Gastroesophageal sphincter (tissue), 4 donors: ENCODE measurements around the gene SEMA7A. TPM values are rescaled to one million over a fixed set of nuclear protein-coding genes. Genes with fewer than 3 reads are reported as not detected.

ENCODE experiments used
- ATAC-seq: fragments of 150-250 bp; one replicate; pipeline ENCODE4 v1.9.1; 2016; ENCODE audit warnings: mild to moderate bottlenecking, moderate library complexity
- H3K27ac ChIP-seq, 4 donors: fragments of 200-600 bp; sonication (generic) in 3 of 4; 1 replicate in 3 of 4; 2 replicates in 1 of 4; pipeline ENCODE4 v1.5.1; 2016 to 2019
- H3K27me3 ChIP-seq: fragments of 200-600 bp; sonication (generic); one replicate; pipeline ENCODE4 v1.5.1; 2019
- H3K36me3 ChIP-seq, 2 donors: fragments of 200-600 bp; sonication (generic); one replicate each; pipeline ENCODE4 v1.5.1; 2019; ENCODE audit warnings: control low read depth in 1 of 2
- H3K4me1 ChIP-seq, 3 donors: fragments of 200-600 bp; sonication (generic); 1 replicate in 2 of 3; 2 replicates in 1 of 3; pipeline ENCODE4 v1.5.1; 2016 to 2019; ENCODE audit warnings: control low read depth in 2 of 3
- H3K4me3 ChIP-seq, 2 donors: fragments of 200-600 bp; sonication (generic); one replicate each; pipeline ENCODE4 v1.5.1; 2019; ENCODE audit warnings: mild to moderate bottlenecking in 1 of 2, moderate library complexity in 1 of 2
- H3K9me3 ChIP-seq, 3 donors: fragments of 200-600 bp; sonication (generic); one replicate each; pipeline ENCODE4 v1.5.1; 2017 to 2019; ENCODE audit warnings: control low read depth in 2 of 3
- EP300 ChIP-seq: sonication (generic); formaldehyde crosslinking; IDR thresholded peaks from one replicate; pipeline ENCODE4 v1.6.1; 2017; ENCODE audit warnings: antibody characterized with exemption, mild to moderate bottlenecking
- POLR2A ChIP-seq, 2 donors: fragments of 450-650 bp; IDR thresholded peaks; one replicate each; pipeline ENCODE4 v1.6.1; 2017; ENCODE audit warnings: antibody characterized with exemption in 2 of 2, mild to moderate bottlenecking in 2 of 2, moderate library complexity in 1 of 2
- POLR2AphosphoS5 ChIP-seq: sonication (generic); formaldehyde crosslinking; IDR thresholded peaks from one replicate; pipeline ENCODE4 v1.6.1; 2017; ENCODE audit warnings: antibody characterized with exemption
- WGBS, 2 donors: methylation state at CpG; one replicate each; pipeline ENCODE4 v1.1.5; 2018; ENCODE audit warnings: low coverage in 1 of 2; 5-methylcytosine and 5-hydroxymethylcytosine counted together
- total RNA-seq, 4 donors: library from RNA; depleted of rRNA; stranded (reverse); fragments of >200 nt; gene quantifications; one replicate each; pipeline ENCODE4 v1.1.0, GENCODE V29; 2016
- TF ChIP-seq, protein P1 (sequence below), 4 experiments: fragments of 200-600 bp in 2 of 4; fragments of 450-650 bp in 2 of 4; sonication (generic) in 1 of 4; IDR thresholded peaks; one replicate each; pipeline ENCODE4 v1.5.1; 2017 to 2019; ENCODE audit warnings: antibody characterized with exemption in 4 of 4, mild to moderate bottlenecking in 2 of 4, moderate library complexity in 2 of 4

Gene SEMA7A
- total RNA-seq, 4 donors from 2014 or later, result 0.93 to 2.7 (median 1.8) TPM

- Histone ChIP-seq H3K9me3 (no peaks in the 10 kb centered on the region), H3K4me1 (peaks cover 0 to 11% (median 5%) of the 10 kb centered on the region in 3 donors), H3K27ac (no peak overlapping the region), H3K36me3 (no peaks in the 10 kb centered on the region), H3K4me3 (no peak overlapping the region), H3K27me3 (no peaks in the 10 kb centered on the region)
- peak; percentile 42 for ATAC-seq
- TF ChIP-seq, protein P1, sequence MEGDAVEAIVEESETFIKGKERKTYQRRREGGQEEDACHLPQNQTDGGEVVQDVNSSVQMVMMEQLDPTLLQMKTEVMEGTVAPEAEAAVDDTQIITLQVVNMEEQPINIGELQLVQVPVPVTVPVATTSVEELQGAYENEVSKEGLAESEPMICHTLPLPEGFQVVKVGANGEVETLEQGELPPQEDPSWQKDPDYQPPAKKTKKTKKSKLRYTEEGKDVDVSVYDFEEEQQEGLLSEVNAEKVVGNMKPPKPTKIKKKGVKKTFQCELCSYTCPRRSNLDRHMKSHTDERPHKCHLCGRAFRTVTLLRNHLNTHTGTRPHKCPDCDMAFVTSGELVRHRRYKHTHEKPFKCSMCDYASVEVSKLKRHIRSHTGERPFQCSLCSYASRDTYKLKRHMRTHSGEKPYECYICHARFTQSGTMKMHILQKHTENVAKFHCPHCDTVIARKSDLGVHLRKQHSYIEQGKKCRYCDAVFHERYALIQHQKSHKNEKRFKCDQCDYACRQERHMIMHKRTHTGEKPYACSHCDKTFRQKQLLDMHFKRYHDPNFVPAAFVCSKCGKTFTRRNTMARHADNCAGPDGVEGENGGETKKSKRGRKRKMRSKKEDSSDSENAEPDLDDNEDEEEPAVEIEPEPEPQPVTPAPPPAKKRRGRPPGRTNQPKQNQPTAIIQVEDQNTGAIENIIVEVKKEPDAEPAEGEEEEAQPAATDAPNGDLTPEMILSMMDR (IDR thresholded peaks at IDR 0.05), result peak in 3 of 4 experiments; percentile 76 to 90 (median 86)
- TF ChIP-seq EP300 (no peak), POLR2A (IDR thresholded peaks at IDR 0.05) (no peak), POLR2AphosphoS5 (no peak)
- WGBS, 2 donors, result 0% methylated on average over 2 of the region's 2 CpGs; no CpG with 5 or more reads in 1 of the 2 donors
These were observed 5.1 kb upstream of the SEMA7A start for GRCh38 chr15:74438721-74439316.

DNA sequence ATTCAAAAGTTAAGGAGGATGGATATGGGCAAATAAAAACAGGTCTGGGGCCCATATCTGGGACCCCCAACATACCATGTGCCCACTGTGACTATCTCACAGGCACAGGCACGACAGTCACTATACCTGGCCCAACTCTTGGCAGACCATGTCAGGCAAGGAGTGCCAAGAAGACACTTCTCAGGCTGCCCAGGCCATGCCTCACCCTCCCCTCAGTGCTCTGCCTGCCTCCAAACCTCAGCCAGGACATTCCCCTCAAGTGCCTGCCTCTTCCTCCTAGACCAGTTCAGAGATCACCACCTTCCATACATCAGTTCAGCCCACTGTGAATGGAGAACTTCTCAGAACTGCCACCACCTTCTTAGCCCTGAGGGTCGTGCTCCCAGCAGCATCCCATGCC is 4.4 kb upstream of the SEMA7A start:
- ATAC-seq, result no peak
- Histone ChIP-seq H3K27ac (no peak overlapping the region), H3K9me3 (no peaks in the 10 kb centered on the region), H3K4me3 (no peak overlapping the region), H3K27me3 (peaks cover 3% of the 10 kb centered on the region), H3K4me1 (peaks cover 0 to 17% (median 8%) of the 10 kb centered on the region in 3 donors), H3K36me3 (no peaks in the 10 kb centered on the region)
- no peak for TF ChIP-seq EP300
- no peak for TF ChIP-seq POLR2A (IDR thresholded peaks at IDR 0.05)
- TF ChIP-seq POLR2AphosphoS5, result no peak
- TF ChIP-seq, protein P1 (IDR thresholded peaks at IDR 0.05), result no peak
- WGBS, 2 donors, result 40 to 100% methylated on average over 1 to 2 of the region's 2 CpGs

GRCh38 chr15:74434263-74435136 is 742 bp upstream of the SEMA7A start:
- TF ChIP-seq, protein P1 (IDR thresholded peaks at IDR 0.05), result no peak
- TF ChIP-seq POLR2AphosphoS5 (no peak), POLR2A (IDR thresholded peaks at IDR 0.05) (no peak), EP300 (no peak)
- H3K36me3 ChIP-seq, result no peaks in the 10 kb centered on the region
- peaks cover 0 to 28% (median 15%) of the 10 kb centered on the region in 3 donors for H3K4me1 ChIP-seq
- H3K27me3 ChIP-seq, result peaks cover 40% of the 10 kb centered on the region
- peak overlapping the region in 3 of 4 donors; percentile 71 to 76 (median 72) for H3K27ac ChIP-seq
- no peaks in the 10 kb centered on the region for H3K9me3 ChIP-seq
- peak overlapping the region; percentile 57 to 62 for H3K4me3 ChIP-seq
- WGBS, 2 donors, result 80% methylated on average over 4 of the region's 16 CpGs; no CpG with 5 or more reads in 1 of the 2 donors
- ATAC-seq, result no peak

DNA sequence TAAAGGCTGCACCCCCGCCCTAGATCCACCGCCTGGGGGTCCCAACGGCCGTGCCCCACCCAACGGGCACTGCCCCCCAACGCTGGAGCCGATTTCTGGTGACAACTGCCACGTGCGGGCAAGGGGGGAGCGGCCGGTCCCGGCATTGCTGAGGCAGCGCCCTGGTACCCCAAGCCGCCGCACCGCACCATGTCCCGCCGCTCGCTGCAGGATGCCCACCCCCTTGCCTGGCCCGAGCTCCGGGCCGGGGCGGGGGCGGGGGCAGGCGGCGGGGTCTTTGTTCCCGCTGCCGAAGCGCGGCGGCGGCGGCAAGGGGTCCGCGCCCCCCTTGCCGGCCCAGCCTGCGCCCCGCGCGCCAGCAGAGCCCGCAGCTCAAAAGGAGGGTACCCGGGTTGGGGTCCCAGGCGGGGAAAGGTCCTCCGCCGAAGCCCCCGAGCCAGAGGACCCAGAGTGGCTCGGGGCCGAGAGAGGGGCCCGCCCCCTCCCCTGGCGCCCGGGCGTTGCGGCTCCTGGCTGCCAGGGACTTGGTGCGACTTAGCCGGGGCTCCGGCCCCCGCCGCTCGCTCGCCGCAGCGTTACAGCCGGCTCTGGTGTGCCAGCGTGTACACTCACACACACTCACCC is 678 bp downstream of the SEMA7A start:
- peak overlapping the region; percentile 57 to 62 for H3K4me3 ChIP-seq
- peaks cover 0 to 34% (median 15%) of the 10 kb centered on the region in 3 donors for H3K4me1 ChIP-seq
- TF ChIP-seq POLR2A (IDR thresholded peaks at IDR 0.05) (no peak), POLR2AphosphoS5 (no peak), EP300 (no peak)
- TF ChIP-seq, protein P1 (IDR thresholded peaks at IDR 0.05), result no peak
- WGBS, 2 donors, result no CpG with 5 or more reads among the region's 64 CpGs
- H3K36me3 ChIP-seq, result no peaks in the 10 kb centered on the region
- H3K27ac ChIP-seq, result peak overlapping the region in 3 of 4 donors; percentile 64 to 72 (median 71)
- no peak for ATAC-seq
- H3K27me3 ChIP-seq, result peaks cover 54% of the 10 kb centered on the region
- no peaks in the 10 kb centered on the region for H3K9me3 ChIP-seq
